Astrocyte (in vitro differentiated cells and primary cell): ENCODE results near the gene VOPP1. TPM values are rescaled to one million over a fixed set of nuclear protein-coding genes. Genes with fewer than 3 reads are reported as not detected.

Source experiments
- DNase-seq: peaks from one replicate; pipeline ENCODE4 v3.0.0-alpha.2; 2010; ENCODE audit warnings: low read depth
- FAIRE-seq: peaks from 2 replicates; lab custom pipeline; 2011; peaks lifted over from hg19 to GRCh38; lab: Jason Lieb, UNC
- H2AFZ ChIP-seq: 2 replicates; pipeline ENCODE4 v1.6.0; 2012; ENCODE audit warnings: low read depth, low read length, inconsistent platforms
- H3K27ac ChIP-seq: 2 replicates; pipeline ENCODE4 v1.5.1; 2011; ENCODE audit warnings: low read depth, low read length, inconsistent platforms
- H3K27me3 ChIP-seq: 2 replicates; pipeline ENCODE4 v1.6.0; 2011; ENCODE audit warnings: low read length, inconsistent platforms; ENCODE audit not compliant: insufficient read depth
- H3K36me3 ChIP-seq: 2 replicates; pipeline ENCODE4 v1.5.1; 2011; ENCODE audit warnings: low read length, inconsistent platforms; ENCODE audit not compliant: insufficient read depth
- H3K4me1 ChIP-seq: 2 replicates; pipeline ENCODE4 v1.5.1; 2011; ENCODE audit warnings: low read length, inconsistent platforms; ENCODE audit not compliant: insufficient read depth
- H3K4me2 ChIP-seq: 2 replicates; pipeline ENCODE4 v1.6.0; 2012; ENCODE audit warnings: low read length, inconsistent platforms
- H3K4me3 ChIP-seq: 2 replicates; pipeline ENCODE4 v1.5.1; 2011; ENCODE audit warnings: low read depth, mild to moderate bottlenecking, low read length, inconsistent platforms; ENCODE audit not compliant: insufficient read depth
- H3K79me2 ChIP-seq: 2 replicates; pipeline ENCODE4 v1.6.0; 2012; ENCODE audit warnings: mild to moderate bottlenecking, low read length, inconsistent platforms; ENCODE audit not compliant: insufficient read depth
- H3K9ac ChIP-seq: 2 replicates; pipeline ENCODE4 v1.6.0; 2012; ENCODE audit warnings: mild to moderate bottlenecking, low read length, inconsistent platforms
- H3K9me3 ChIP-seq: 2 replicates; pipeline ENCODE4 v1.5.1; 2012; ENCODE audit warnings: low read depth, mild to moderate bottlenecking, low read length, inconsistent platforms; ENCODE audit not compliant: insufficient read depth
- H4K20me1 ChIP-seq: 2 replicates; pipeline ENCODE4 v1.6.0; 2012; ENCODE audit warnings: low read length, inconsistent platforms; ENCODE audit not compliant: insufficient read depth
- H3K27ac Mint-ChIP-seq: one replicate; pipeline ENCODE4 v1.8.0; 2021; ENCODE audit warnings: mild to moderate bottlenecking, mixed read lengths; ENCODE audit not compliant: unreplicated experiment
- H3K27me3 Mint-ChIP-seq: one replicate; pipeline ENCODE4 v1.8.0; 2021; ENCODE audit warnings: low read depth, mixed read lengths; ENCODE audit not compliant: unreplicated experiment
- H3K36me3 Mint-ChIP-seq: one replicate; pipeline ENCODE4 v1.8.0; 2021; ENCODE audit warnings: low read depth, mixed read lengths; ENCODE audit not compliant: unreplicated experiment
- H3K4me1 Mint-ChIP-seq: one replicate; pipeline ENCODE4 v1.8.0; 2021; ENCODE audit warnings: low read depth, mixed read lengths; ENCODE audit not compliant: unreplicated experiment
- H3K4me3 Mint-ChIP-seq: one replicate; pipeline ENCODE4 v1.8.0; 2021; ENCODE audit warnings: mild to moderate bottlenecking, moderate library complexity, mixed read lengths; ENCODE audit not compliant: unreplicated experiment
- H3K9me3 Mint-ChIP-seq: one replicate; pipeline ENCODE4 v1.8.0; 2021; ENCODE audit warnings: mild to moderate bottlenecking, mixed read lengths; ENCODE audit not compliant: unreplicated experiment
- CTCF ChIP-seq: IDR thresholded peaks from 2 replicates; pipeline ENCODE4 v1.5.1; 2011; ENCODE audit warnings: low read depth, mild to moderate bottlenecking, inconsistent platforms, low read length, moderate library complexity; ENCODE audit not compliant: insufficient read depth
- EZH2 ChIP-seq: IDR thresholded peaks from 2 replicates; pipeline ENCODE4 v1.6.1; 2012; ENCODE audit warnings: mild to moderate bottlenecking, low read length, inconsistent platforms; ENCODE audit not compliant: insufficient read depth
- total RNA-seq: library from RNA; stranded (reverse); gene quantifications from 2 replicates; pipeline ENCODE4 v1.2.1, GENCODE V29; 2021

VOPP1 gene
- total RNA-seq, 1 donor from 2014 or later: 133 TPM

GRCh38 chr7:55498142-55498541 lies 74.2 kb downstream of the VOPP1 start:
- no peak overlapping the region for H3K4me3 ChIP-seq
- no peaks in the 10 kb centered on the region for H3K9me3 Mint-ChIP-seq
- H3K27me3 ChIP-seq: no peaks in the 10 kb centered on the region
- peaks cover 26% of the 10 kb centered on the region for H3K36me3 Mint-ChIP-seq
- H3K4me3 Mint-ChIP-seq: no peak overlapping the region
- DNase-seq: no peak
- H3K27me3 Mint-ChIP-seq: no peaks in the 10 kb centered on the region
- H3K4me2 ChIP-seq: no peak overlapping the region
- no peak overlapping the region for H3K27ac ChIP-seq
- H3K9ac ChIP-seq: no peak overlapping the region
- peaks cover 10% of the 10 kb centered on the region for H3K36me3 ChIP-seq
- no peak overlapping the region for H3K27ac Mint-ChIP-seq
- peaks cover 48% of the 10 kb centered on the region for H3K79me2 ChIP-seq
- H4K20me1 ChIP-seq: peaks cover 88% of the 10 kb centered on the region
- no peak for FAIRE-seq
- no peaks in the 10 kb centered on the region for H3K9me3 ChIP-seq
- no peaks in the 10 kb centered on the region for H3K4me1 ChIP-seq
- TF ChIP-seq EZH2 (no peak), CTCF (no peak)
- no peak overlapping the region for H2AFZ ChIP-seq
- peaks cover 5% of the 10 kb centered on the region for H3K4me1 Mint-ChIP-seq

GRCh38 chr7:55497521-55497920 lies 74.8 kb downstream of the VOPP1 start:
- no peaks in the 10 kb centered on the region for H3K9me3 Mint-ChIP-seq
- Histone ChIP-seq H3K27me3 (no peaks in the 10 kb centered on the region), H3K9ac (no peak overlapping the region), H3K36me3 (peaks cover 10% of the 10 kb centered on the region), H4K20me1 (peaks cover 88% of the 10 kb centered on the region), H3K4me1 (no peaks in the 10 kb centered on the region), H3K9me3 (no peaks in the 10 kb centered on the region), H3K27ac (no peak overlapping the region), H3K4me2 (no peak overlapping the region), H2AFZ (no peak overlapping the region), H3K4me3 (no peak overlapping the region), H3K79me2 (peaks cover 42% of the 10 kb centered on the region)
- TF ChIP-seq CTCF: no peak
- TF ChIP-seq EZH2: no peak
- no peaks in the 10 kb centered on the region for H3K27me3 Mint-ChIP-seq
- FAIRE-seq: no peak
- no peak overlapping the region for H3K27ac Mint-ChIP-seq
- H3K36me3 Mint-ChIP-seq: peaks cover 31% of the 10 kb centered on the region
- H3K4me1 Mint-ChIP-seq: peaks cover 11% of the 10 kb centered on the region
- DNase-seq: no peak
- H3K4me3 Mint-ChIP-seq: no peak overlapping the region

GRCh38 chr7:55496906-55497305 lies 75.4 kb downstream of the VOPP1 start:
- TF ChIP-seq EZH2: no peak
- TF ChIP-seq CTCF: no peak
- H3K27me3 ChIP-seq: no peaks in the 10 kb centered on the region
- H3K27me3 Mint-ChIP-seq: no peaks in the 10 kb centered on the region
- H3K4me1 ChIP-seq: no peaks in the 10 kb centered on the region
- no peaks in the 10 kb centered on the region for H3K9me3 Mint-ChIP-seq
- peaks cover 32% of the 10 kb centered on the region for H3K36me3 Mint-ChIP-seq
- H3K36me3 ChIP-seq: peaks cover 11% of the 10 kb centered on the region
- H3K9ac ChIP-seq: no peak overlapping the region
- no peak overlapping the region for H3K4me2 ChIP-seq
- DNase-seq: no peak
- H3K4me3 Mint-ChIP-seq: no peak overlapping the region
- peaks cover 84% of the 10 kb centered on the region for H4K20me1 ChIP-seq
- no peaks in the 10 kb centered on the region for H3K9me3 ChIP-seq
- peaks cover 11% of the 10 kb centered on the region for H3K4me1 Mint-ChIP-seq
- H3K27ac ChIP-seq: no peak overlapping the region
- FAIRE-seq: no peak
- H2AFZ ChIP-seq: no peak overlapping the region
- no peak overlapping the region for H3K27ac Mint-ChIP-seq
- peaks cover 36% of the 10 kb centered on the region for H3K79me2 ChIP-seq
- no peak overlapping the region for H3K4me3 ChIP-seq
